Fibroblast of lung (primary cell): ENCODE measurements around the gene SYNE1. TPM values are rescaled to one million over a fixed set of nuclear protein-coding genes. Genes with fewer than 3 reads are reported as not detected.

Experiments
- DNase-seq, 2 donors: peaks; one replicate each; pipeline versions ENCODE4 v3.0.0 to v3.0.0-alpha.2; 2010; ENCODE audit warnings: low read depth in 2 of 2
- H2AFZ ChIP-seq: 2 replicates; pipeline ENCODE4 v1.5.1; 2012; ENCODE audit warnings: low read length, control low read depth, inconsistent platforms
- H3K27ac ChIP-seq: 2 replicates; pipeline ENCODE4 v1.5.1; 2011; ENCODE audit warnings: low read length, control low read depth; ENCODE audit not compliant: insufficient read depth
- H3K27me3 ChIP-seq: 2 replicates; pipeline ENCODE4 v1.5.1; 2011; ENCODE audit warnings: mild to moderate bottlenecking, low read length; ENCODE audit not compliant: control insufficient read depth, insufficient read depth
- H3K36me3 ChIP-seq: 2 replicates; pipeline ENCODE4 v1.5.1; 2011; ENCODE audit warnings: low read length; ENCODE audit not compliant: control insufficient read depth, insufficient read depth
- H3K4me1 ChIP-seq: 2 replicates; pipeline ENCODE4 v1.5.1; 2011; ENCODE audit warnings: low read length; ENCODE audit not compliant: control insufficient read depth, insufficient read depth; ENCODE audit errors: extremely low read depth
- H3K4me2 ChIP-seq: 2 replicates; pipeline ENCODE4 v1.5.1; 2011; ENCODE audit warnings: low read length, control low read depth; ENCODE audit not compliant: insufficient read depth; ENCODE audit errors: extremely low read depth
- H3K4me3 ChIP-seq, 4 experiments: fragments of 200-600 bp in 1 of 4; sonication (generic) in 1 of 4; replicated peaks in 1 of 4; 2 replicates each; pipeline ENCODE4 v1.5.1; 2011 to 2016; ENCODE audit warnings: low read length in 4 of 4, low read depth in 3 of 4, mild to moderate bottlenecking in 3 of 4, control low read depth in 2 of 4, inconsistent platforms in 1 of 4, mixed read lengths in 1 of 4; ENCODE audit not compliant: insufficient read depth in 1 of 4; ENCODE audit errors: control extremely low read depth in 1 of 4
- H3K79me2 ChIP-seq: 2 replicates; pipeline ENCODE4 v1.5.1; 2012; ENCODE audit warnings: mild to moderate bottlenecking, low read length, inconsistent platforms; ENCODE audit not compliant: control insufficient read depth, insufficient read depth
- H3K9ac ChIP-seq: 2 replicates; pipeline ENCODE4 v1.5.1; 2011; ENCODE audit warnings: mild to moderate bottlenecking, low read length, control low read depth; ENCODE audit not compliant: insufficient read depth
- H3K9me3 ChIP-seq: 2 replicates; pipeline ENCODE4 v1.5.1; 2012; ENCODE audit warnings: low read depth, low read length; ENCODE audit not compliant: control insufficient read depth, insufficient read depth
- H4K20me1 ChIP-seq: 2 replicates; pipeline ENCODE4 v1.5.1; 2011; ENCODE audit warnings: low read length; ENCODE audit not compliant: control insufficient read depth, insufficient read depth; ENCODE audit errors: extremely low read depth
- EZH2 ChIP-seq: IDR thresholded peaks from 2 replicates; pipeline ENCODE4 v1.5.1; 2012; ENCODE audit warnings: low read length, control low read depth, mild to moderate bottlenecking; ENCODE audit errors: missing control alignments
- polyA plus RNA-seq, 2 donors: library from polyadenylated mRNA; depleted of rRNA in 1 of 2; stranded (reverse) in 1 of 2; unstranded in 1 of 2; fragments of >200 nt; gene quantifications; 2 replicates each; pipeline ENCODE4 v1.2.1, GENCODE V29; 2011 to 2012; ENCODE audit warnings: missing spikeins in 1 of 2
- total RNA-seq: library from RNA; depleted of rRNA; stranded (reverse); fragments of >200 nt; gene quantifications from 2 replicates; pipeline ENCODE4 v1.2.1, GENCODE V29; 2014
- TF ChIP-seq, protein P1 (sequence below), 2 donors: IDR thresholded peaks in 1 of 2; conservative IDR thresholded peaks in 1 of 2; 1 replicate in 1 of 2; 2 replicates in 1 of 2; pipeline ENCODE4 v1.5.1; 2011 to 2012; ENCODE audit warnings: low read length in 2 of 2, control low read depth in 1 of 2, inconsistent platforms in 1 of 2, low read depth in 1 of 2, mild to moderate bottlenecking in 1 of 2

Gene SYNE1
- total and polyA plus RNA-seq, 2 donors (not counting 1 experiment from before 2014, with no cell fraction given) = 21.7 to 219 TPM

DNA sequence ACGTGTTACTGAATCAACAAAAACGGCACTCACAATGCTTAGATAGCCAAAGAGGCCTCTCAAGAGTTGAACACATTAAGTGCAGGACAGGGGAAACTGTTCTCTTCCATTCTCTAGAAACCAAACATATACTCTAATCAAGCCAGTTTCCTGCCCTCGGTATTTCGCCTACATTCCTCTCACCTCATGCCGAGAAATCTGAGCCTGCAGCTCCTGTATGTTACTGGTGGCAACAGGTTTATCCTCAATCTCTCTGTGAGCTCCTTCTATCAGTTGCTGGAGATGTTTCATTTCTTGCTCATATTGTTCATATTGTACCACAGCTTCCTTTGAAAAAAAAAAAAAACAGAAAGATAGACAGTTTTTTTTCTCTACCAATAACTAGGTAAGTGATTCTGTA, 328.9 kb downstream of the SYNE1 start:
- no peaks in the 10 kb centered on the region for H3K4me1 ChIP-seq
- no peaks in the 10 kb centered on the region for H3K9me3 ChIP-seq
- H3K4me3 ChIP-seq = no peak overlapping the region
- TF ChIP-seq EZH2 = no peak
- TF ChIP-seq, protein P1, sequence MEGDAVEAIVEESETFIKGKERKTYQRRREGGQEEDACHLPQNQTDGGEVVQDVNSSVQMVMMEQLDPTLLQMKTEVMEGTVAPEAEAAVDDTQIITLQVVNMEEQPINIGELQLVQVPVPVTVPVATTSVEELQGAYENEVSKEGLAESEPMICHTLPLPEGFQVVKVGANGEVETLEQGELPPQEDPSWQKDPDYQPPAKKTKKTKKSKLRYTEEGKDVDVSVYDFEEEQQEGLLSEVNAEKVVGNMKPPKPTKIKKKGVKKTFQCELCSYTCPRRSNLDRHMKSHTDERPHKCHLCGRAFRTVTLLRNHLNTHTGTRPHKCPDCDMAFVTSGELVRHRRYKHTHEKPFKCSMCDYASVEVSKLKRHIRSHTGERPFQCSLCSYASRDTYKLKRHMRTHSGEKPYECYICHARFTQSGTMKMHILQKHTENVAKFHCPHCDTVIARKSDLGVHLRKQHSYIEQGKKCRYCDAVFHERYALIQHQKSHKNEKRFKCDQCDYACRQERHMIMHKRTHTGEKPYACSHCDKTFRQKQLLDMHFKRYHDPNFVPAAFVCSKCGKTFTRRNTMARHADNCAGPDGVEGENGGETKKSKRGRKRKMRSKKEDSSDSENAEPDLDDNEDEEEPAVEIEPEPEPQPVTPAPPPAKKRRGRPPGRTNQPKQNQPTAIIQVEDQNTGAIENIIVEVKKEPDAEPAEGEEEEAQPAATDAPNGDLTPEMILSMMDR (conservative IDR thresholded peaks at IDR 0.05 in 1 of 2, IDR thresholded peaks at IDR 0.05 in 1 of 2; ENCODE audit: low read depth in 1 of 2, low read length in 2 of 2) = no peak
- no peak overlapping the region for H3K9ac ChIP-seq
- no peak for DNase-seq
- H2AFZ ChIP-seq = no peak overlapping the region
- H3K79me2 ChIP-seq = no peaks in the 10 kb centered on the region
- no peaks in the 10 kb centered on the region for H3K27me3 ChIP-seq
- no peak overlapping the region for H3K4me2 ChIP-seq
- no peak overlapping the region for H3K27ac ChIP-seq
- no peaks in the 10 kb centered on the region for H4K20me1 ChIP-seq
- H3K36me3 ChIP-seq = peaks cover 2% of the 10 kb centered on the region

DNA sequence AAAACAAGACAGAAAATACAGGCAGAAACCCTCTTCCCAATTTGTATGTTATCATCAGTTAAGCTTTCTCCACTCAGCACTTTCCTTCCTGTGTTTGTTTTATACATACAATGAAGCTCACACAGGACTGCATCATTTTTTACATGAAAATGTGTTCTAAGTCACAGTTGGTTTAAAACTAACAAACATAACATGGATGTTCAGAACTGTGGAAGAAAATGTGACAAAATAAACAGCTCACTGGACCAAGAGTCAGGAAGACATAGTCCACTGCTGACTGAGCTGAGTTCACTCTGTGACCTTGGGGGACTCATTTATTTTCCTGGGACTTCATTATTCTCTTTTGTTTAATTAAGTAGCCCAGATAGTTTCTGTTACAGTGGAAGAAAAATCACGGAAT, 331.5 kb downstream of the SYNE1 start:
- no peaks in the 10 kb centered on the region for H3K27me3 ChIP-seq
- peaks cover 2% of the 10 kb centered on the region for H3K36me3 ChIP-seq
- no peak for TF ChIP-seq EZH2
- TF ChIP-seq, protein P1 (conservative IDR thresholded peaks at IDR 0.05 in 1 of 2, IDR thresholded peaks at IDR 0.05 in 1 of 2; ENCODE audit: low read depth in 1 of 2, low read length in 2 of 2) = no peak
- H3K4me3 ChIP-seq = no peak overlapping the region
- no peak overlapping the region for H2AFZ ChIP-seq
- H3K79me2 ChIP-seq = no peaks in the 10 kb centered on the region
- no peaks in the 10 kb centered on the region for H3K4me1 ChIP-seq
- no peak overlapping the region for H3K27ac ChIP-seq
- no peak overlapping the region for H3K9ac ChIP-seq
- H4K20me1 ChIP-seq = no peaks in the 10 kb centered on the region
- H3K4me2 ChIP-seq = no peak overlapping the region
- DNase-seq = peak in 1 of 2 donors; percentile 7
- H3K9me3 ChIP-seq = no peaks in the 10 kb centered on the region

DNA sequence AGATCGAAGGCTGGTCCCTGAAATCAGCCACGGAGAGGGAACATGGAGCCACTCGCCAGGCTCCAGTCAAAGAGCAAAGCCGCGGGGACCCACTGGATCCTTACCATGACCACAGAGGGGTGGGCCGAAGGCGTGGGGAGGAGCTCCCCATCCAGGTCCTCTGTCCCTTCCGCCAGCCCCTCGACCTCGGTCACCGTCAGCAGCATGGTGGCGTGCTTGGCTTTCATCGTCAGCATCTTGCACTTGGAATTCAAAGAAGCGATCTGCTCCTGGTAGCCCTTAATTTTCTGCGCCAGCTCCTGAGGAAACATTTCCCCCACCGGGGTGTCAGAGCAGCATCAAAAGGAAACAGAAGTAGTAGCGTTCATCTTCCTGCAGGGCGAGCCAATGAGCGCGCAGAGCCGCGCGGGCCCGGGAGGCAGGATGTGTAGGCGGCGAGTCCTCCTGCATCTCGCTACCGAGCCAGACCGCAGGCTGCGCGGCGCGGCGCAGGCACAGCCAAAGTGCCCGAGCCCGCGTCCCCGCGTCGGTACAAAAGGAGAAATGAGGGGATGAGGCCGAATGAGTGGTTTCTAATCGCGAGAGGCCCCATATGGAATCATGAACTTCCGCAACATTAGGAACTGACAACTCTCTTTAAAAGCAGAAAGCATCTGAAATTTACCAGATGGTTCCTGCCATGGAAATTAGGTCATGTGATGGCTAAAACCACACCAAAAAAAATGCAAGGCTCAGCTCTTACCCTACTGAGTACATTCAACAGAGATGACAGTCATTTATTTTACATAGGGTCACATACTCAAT, 335.2 kb downstream of the SYNE1 start:
- Histone ChIP-seq H3K4me2 (peak overlapping the region; percentile 77), H3K27me3 (no peaks in the 10 kb centered on the region), H4K20me1 (no peaks in the 10 kb centered on the region), H3K4me3 (peak overlapping the region; percentile 55 to 75 (median 64)), H3K4me1 (no peaks in the 10 kb centered on the region), H3K36me3 (no peaks in the 10 kb centered on the region), H2AFZ (peak overlapping the region; percentile 78), H3K79me2 (no peaks in the 10 kb centered on the region), H3K9ac (peak overlapping the region; percentile 58), H3K27ac (peak overlapping the region; percentile 74), H3K9me3 (no peaks in the 10 kb centered on the region)
- TF ChIP-seq EZH2 = no peak
- TF ChIP-seq, protein P1 (conservative IDR thresholded peaks at IDR 0.05 in 1 of 2, IDR thresholded peaks at IDR 0.05 in 1 of 2; ENCODE audit: low read depth in 1 of 2, low read length in 2 of 2) = peak; percentile 48 to 53
- DNase-seq = peak; percentile 89 to 90
